ENCODE data around the gene SIRT3.

Gene SIRT3

GRCh38 chr11:215581-216037, 20.5 kb downstream of the SIRT3 start:
- no peak for DNase-seq (ENCODE audit: low spot score)

GRCh38 chr11:214083-214482, 22.1 kb downstream of the SIRT3 start:
- no peak for DNase-seq (ENCODE audit: low spot score)

DNA sequence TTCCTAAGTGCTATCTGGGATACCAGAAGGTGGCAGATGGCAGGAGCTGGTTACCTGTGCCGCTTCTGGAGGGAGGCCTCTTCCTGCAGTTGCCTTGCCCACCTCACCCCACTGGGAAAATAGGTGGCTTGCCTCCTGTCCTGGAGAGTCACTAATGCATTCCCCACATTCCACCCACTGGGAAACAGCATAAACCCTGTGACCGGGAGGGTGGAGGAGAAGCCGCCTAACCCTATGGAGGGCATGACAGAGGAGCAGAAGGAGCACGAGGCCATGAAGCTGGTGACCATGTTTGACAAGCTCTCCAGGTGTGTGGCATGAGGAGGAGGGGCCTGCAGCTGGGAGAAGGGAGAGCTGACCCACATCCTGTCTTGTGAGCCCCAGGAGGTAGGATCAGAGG, 23.0 kb downstream of the SIRT3 start:
- DNase-seq (ENCODE audit: low spot score): no peak

DNA sequence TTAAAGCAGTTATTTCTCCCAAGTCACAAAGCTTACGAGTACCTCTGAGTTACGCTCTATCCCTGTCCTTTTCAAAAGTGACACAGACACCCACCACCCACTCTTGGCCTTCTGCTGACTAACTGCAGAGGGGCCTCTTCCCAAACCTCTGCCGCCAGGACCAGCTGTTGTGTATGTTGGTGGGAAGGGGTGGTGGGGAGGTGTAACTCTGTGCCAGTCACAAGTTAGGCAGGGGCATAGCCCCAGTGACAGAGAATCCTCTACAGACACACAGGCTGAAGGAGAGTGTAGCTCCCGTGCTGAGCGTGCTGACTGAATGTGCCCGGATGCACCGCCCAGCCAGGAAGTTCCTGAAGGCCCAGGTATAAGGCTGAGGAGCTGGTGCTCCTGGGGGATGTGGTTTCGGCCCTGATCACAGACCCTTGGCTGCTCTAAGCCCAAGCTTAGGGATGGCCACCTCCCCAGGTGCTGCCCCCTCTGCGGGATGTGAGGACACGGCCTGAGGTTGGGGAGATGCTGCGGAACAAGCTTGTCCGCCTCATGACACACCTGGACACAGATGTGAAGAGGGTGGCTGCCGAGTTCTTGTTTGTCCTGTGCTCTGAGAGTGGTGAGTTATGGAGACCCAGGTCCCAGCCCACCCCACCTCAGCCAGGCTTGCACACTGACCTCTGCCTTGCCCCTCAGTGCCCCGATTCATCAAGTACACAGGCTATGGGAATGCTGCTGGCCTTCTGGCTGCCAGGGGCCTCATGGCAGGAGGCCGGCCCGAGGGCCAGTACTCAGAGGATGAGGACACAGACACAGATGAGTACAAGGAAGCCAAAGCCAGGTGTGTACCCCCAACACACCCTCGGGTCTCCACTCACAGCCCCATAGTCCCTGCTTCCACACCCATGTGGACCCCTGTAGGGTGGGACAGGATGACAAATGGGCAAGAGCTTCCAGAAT, 23.7 kb downstream of the SIRT3 start:
- no peak for DNase-seq (ENCODE audit: low spot score)

GRCh38 chr11:211741-212140, 24.4 kb downstream of the SIRT3 start:
- no peak for DNase-seq (ENCODE audit: low spot score)

GRCh38 chr11:211295-211694, 24.8 kb downstream of the SIRT3 start:
- DNase-seq (ENCODE audit: low spot score): no peak

DNA sequence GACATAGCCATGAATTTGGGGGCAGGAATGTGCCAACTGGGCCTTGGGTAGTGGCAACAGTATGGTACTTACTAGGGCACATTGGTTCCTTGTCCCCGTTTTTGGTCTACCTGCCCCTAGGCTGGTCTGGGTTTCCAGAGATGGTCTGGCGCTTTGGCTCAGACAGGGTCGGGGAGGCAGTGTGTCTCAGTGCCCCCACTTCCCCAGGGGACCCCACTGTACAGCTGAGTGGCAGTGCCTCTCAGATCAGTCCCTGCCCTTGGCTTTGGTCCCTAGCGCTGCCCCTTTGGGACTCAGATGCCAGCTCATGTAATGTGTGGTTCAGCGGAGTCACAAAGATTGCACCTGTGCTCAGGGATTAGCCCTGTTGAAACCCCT, 25.4 kb downstream of the SIRT3 start:
- DNase-seq (ENCODE audit: low spot score): no peak

DNA sequence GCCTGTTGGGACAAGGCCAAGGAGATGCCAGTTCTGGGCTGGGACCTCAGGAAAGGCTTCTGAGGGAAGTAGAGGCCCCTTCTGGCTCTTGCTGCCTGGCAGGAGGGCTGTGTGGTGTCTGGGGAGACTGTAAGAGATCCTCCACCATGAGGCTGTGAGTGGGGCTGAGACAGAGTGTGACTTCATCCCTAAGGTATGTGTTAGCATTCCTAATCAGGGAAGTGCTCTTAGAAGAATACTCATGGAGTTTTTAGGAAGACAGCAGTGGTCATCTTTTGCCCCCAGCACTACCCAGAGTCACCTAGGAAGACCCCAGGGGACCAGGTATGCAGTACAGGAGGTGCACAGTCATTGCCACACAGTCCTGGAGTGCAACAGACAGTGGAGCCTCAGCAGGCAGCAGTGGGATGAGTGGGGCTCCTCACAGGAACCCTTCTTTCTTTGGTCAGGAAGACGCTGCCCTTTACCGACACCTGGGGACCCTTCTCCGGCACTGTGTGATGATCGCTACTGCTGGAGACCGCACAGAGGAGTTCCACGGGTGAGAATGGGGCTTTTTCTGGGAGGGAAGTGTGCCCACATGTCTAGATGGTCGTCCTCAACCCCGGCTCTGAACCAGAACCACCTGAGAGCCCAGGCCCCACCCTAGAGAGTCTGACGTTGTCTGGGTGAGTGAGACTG, 25.9 kb downstream of the SIRT3 start:
- DNase-seq (ENCODE audit: low spot score): peak; percentile 83

- DNase-seq (ENCODE audit: low spot score): no peak
Observed at GRCh38 chr11:209275-210121, 26.6 kb downstream of the SIRT3 start.

GRCh38 chr11:208917-209260, 27.3 kb downstream of the SIRT3 start:
- no peak for DNase-seq (ENCODE audit: low spot score)

GRCh38 chr11:208181-208916, 27.8 kb downstream of the SIRT3 start:
- DNase-seq (ENCODE audit: low spot score): peak; percentile 91

DNA sequence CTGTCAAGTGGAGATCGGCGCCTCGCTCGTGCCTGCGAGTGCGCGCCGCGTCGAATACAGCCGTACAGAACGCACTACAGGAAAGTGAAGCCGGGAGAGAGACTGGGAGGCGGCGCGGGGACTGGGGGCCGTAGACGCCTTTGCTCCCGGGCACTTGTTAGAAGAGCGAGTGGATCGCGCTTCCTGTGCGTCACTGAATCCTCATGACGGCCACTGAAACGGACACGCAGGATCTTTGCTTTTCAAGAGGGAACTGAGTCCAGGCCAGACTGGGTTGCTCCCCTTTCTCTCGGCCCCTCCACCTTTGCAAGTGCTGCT, 28.3 kb downstream of the SIRT3 start:
- peak; percentile 55 for DNase-seq (ENCODE audit: low spot score)

DNA sequence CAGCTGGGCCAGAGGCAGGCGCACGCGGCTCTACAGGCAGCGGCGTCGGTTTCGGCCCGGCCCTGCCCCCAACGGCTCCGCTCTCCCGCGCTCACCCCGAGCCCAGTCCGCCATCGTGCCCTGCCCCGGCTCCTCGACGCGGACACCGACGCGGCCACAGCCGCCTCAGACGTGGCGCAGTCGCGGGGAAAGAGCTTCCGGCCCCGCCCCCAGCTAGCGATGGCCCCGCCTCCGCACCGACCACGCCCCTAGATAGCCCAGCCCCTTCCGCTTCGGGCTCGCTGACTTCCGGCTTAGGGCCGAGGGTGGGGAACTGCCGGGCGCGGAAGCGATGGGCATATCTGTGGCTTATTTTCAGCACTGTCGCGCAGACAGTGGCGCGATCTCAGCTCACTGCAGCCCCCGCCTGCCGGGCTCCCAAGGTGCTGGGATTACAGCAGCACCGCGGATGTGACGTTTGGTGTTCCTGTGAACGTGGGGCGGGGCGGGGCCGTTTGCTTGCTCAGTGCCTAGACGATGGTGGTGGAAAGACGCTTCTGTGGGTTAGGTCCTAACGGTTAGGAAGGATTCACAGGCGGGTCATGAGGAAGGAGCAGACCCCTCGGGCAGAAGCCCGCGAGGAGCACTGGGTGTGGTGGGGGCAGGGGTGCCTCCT, 28.8 kb downstream of the SIRT3 start, which contains the start of the genes BET1L and RIC8A:
Gene BET1L (minus strand): TSS at position 192 of the 655 bp plus-strand sequence. CDS start 78 bp downstream, at position 114.
Gene RIC8A (plus strand): TSS at position 501 of the 655 bp plus-strand sequence. CDS start 1,147 bp downstream, outside the sequence.
- DNase-seq (ENCODE audit: low spot score): peak; percentile 99

GRCh38 chr11:206526-207207, 29.5 kb downstream of the SIRT3 start:
- DNase-seq (ENCODE audit: low spot score): peak; percentile 59

DNA sequence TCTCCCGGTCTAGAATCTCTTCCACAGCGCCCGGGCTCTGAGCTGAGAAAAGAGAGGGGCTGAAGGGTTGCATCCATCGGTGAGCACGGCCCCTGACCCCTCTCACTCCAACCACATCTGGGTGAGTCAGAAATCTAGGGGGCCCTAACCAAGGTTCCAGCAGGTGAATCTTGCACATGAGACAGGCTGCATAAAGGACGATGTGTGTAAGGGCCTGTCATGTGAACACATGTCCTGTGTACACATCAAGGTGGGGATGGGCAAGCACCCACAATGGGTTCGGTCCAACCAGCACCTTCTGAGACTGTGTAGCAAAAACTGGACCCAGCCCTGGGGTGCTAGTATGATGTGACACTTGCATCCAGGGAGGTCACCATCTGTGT, 30.1 kb downstream of the SIRT3 start:
- DNase-seq (ENCODE audit: low spot score): no peak

DNA sequence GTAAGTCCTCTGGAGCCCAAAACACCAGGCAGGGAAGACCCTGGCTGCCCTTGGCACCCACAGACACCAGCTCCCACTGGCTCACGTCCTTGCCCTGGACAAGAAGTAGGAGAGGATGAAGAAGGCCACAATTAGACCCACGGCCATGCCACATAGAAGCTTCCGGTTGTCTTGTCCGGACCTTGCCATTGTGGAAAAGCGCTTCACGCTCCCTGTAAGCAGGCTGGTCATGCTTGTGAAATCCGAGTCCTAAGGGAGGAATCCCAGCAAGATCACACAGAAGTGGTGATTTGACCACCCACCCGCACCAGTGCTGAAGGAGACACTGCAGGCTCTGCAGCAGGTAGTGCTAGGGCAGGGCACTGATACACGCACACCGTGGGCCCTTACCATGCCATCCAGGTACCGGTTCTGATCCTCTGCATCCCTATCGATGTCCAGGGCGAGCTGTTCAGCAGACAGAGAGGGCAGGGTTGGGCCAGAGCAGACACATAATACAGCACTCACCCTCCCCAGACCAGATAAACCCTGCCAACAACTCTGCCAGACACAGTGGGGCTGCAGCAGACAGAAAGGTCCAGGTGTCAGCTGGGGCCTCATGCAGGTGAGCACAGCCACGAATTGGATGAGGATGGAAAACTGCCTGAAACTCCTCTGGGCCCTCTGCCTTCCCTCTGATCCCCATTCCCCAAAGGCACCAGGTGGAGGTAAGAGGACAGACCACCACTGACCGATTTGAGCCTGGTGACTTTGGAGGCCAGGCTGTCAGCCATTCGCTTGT, 30.7 kb downstream of the SIRT3 start:
- DNase-seq (ENCODE audit: low spot score): no peak

DNA sequence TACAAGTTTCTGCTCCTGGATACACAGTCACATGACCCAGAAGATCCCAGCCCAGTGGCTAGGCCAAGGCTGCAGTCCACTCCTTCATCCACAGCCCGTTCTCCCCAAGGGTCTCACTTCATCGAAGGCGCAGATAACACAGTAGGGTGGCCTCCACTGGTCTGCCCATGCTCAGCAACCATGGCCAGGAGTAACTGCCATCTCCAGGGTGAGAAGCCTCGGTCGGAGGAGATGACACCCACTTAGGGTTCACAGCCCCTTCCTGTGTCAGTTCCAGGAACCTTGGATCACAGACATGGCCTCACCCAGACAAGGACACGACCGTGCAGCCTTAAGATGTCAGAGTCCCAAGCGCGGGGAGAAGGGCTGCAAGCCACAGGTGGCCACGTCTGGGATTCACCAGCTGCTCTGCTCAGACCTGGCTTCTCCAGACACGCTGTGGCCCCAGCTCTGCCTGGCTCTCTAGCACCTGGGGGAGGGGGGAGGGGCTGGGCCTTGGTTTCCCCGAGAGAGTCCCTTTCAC, 31.5 kb downstream of the SIRT3 start:
- DNase-seq (ENCODE audit: low spot score): no peak

GRCh38 chr11:203945-204586, 32.1 kb downstream of the SIRT3 start:
- DNase-seq (ENCODE audit: low spot score): no peak

Data from AG08396 (cell line).